Occipital lobe (tissue), 2 donors: Measurements from ENCODE around the gene SLMAP. TPM values are rescaled to one million over a fixed set of nuclear protein-coding genes. Genes with fewer than 3 reads are reported as not detected.
"Not testable (repeated sequence)": the region's sequence is repeated elsewhere in the genome, so short reads cannot be mapped to it uniquely, and the experiment has no call there.

Experiments
- DNase-seq: peaks from one replicate; lab custom pipeline; 2025; lab: John Stamatoyannopoulos, UW
- total RNA-seq: library from RNA; depleted of rRNA; stranded (reverse); fragments of >200 nt; gene quantifications from one replicate; pipeline ENCODE4 v1.2.3, GENCODE V29; 2014

Gene SLMAP
- total RNA-seq, 1 donor from 2014 or later, result 64.4 TPM

DNA sequence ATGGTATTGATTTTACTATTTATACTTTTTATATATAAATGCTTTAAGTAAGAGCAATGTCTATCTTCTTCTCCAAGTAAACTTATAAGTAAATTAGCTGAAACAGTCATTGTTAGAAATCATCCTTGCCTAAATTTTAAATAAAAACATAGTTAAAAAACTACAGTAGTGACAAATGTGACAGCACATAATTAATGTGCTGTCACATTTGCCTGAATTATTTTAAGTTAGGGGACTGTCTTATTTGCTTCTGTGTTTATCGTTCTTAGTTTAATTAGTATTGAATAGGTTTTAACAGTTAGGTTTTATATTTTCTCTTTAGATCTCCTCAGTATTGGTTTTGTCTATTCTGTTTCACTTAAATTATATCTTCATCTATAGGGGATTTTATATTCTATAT, 36.1 kb downstream of the SLMAP start:
- no peak for DNase-seq

DNA sequence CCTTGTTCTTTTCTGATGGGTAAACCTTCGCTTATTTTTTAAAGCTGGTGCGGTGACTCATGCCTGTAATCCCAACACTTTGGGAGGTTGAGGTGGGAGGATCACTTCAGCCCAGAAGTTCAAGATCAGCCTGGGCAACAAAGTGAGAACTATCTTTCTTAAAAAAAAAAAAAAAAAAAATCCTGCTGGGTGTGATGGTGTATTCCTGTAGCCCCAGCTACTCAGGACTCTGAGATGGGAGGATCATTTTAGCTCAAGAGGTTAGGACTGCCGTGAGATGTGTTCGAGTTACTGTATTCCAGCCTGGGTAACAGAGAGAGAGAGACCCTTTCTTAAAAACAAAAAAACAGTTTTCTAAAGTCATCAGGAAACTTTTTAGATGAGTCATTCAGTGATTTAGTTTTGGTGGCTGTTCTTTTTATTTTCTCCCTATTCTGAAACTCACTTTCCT, 37.7 kb downstream of the SLMAP start:
- no peak for DNase-seq

DNA sequence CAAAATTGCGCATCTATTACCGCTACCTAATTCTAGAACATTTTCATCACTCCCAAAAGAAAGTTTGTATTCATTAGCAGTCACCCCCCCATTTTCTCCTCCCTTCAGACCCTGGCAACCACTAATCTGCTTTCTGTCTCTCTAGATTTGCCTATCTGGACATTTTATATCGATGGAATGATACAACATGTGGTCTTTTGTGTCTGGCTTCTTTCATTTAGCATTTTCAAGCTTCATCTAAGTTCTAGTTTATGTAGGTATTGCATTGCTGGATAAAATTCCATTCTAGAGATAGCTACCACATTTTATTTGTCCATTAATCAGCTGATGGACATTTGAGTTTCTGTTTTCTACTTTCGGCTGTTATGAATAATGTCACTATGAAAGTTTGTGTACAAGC, 38.4 kb downstream of the SLMAP start:
- no peak for DNase-seq

DNA sequence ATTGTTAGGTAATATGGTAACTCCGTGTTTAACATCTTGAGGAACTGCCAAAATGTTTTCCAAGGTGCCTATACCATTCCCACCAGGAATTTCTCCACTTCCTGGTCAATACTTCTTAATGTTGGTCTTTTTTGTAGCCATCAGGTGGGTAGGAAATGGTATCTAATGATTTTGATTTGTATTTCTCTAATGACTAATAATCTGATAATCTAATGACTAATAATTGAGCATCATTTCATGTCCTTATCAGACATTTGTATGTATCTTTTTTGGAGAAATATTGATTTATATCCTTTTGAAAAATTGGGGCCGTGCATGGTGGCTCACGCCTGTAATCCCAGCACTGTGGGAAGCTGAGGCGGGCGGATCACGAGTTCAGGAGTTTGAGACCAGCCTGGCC, 38.8 kb downstream of the SLMAP start:
- no peak for DNase-seq

DNA sequence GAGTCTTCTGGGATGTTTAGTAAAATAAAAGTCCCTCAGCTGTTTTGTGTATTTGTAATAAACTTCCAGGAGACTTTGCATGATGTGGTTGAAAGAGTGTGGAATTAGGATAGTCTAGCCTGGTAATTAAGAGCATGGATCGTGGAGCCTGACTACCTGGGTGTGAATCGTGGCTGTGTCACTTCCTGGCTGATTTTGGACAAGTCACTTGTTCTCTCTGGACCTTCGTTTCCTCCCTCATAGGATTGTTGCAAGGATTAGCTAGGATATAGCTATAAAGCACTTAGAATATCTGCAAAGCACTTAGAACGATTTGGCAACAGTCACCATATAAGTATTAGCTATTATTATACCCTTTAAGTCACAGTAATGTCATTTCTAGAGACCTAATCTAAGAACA, 40.2 kb downstream of the SLMAP start:
- no peak for DNase-seq

DNA sequence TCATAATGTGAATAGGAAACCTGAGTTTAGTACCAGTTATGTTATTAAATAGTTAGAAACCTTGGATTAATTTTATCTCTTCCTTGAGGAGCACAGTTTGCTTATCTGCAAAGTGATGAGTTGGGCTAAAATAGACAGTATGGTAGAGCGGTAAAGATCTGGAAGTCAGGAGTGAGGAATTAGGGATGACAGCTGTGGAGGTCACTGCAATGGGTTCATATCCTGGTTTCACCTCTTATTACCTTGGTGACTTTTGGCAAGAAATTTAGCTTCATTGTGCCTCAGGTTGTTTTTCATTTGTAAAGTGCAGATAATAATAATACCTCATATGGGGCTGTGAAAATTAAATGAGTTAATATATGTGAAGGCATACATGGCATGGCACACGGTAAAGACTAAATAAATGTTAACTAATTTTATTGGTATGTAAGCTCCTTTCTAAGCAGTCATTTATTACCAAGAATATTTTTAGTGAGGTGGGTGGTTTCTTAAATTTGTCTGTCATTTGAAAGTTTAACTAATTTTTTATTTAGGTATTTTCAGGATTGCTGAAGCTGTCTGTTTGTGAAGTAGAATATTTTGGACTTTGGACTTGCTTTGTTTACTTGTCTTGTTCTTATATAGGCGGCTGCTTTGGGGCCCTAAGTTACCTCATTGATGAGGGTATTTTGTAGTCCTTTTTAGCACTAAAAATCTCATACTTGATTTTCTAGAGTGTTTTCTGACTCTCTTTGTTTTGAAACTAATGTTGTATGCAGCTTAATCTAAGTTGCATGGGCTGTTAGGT, 41.8 kb downstream of the SLMAP start:
- no peak for DNase-seq

DNA sequence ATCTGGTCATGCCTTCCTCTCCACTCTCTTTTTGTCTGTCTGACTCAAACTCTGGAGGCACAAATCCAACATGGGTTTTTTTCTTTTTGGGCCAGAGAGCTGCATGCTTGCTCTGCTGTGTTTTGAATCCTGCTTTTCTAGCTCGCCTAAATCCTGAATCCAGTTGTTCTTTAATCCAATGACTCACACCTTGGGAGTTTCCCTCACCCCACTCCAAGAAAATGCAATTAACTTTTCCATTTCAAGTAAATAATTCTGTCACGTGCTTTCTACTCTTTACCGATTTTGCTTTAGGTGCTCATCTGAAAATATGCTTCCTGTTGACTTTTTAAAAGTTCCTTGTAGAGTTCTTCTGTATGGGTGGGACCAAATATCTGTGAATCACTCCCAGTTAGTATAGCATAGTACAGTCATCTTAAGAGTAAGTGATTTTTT, 47.6 kb downstream of the SLMAP start:
- DNase-seq, result no peak

DNA sequence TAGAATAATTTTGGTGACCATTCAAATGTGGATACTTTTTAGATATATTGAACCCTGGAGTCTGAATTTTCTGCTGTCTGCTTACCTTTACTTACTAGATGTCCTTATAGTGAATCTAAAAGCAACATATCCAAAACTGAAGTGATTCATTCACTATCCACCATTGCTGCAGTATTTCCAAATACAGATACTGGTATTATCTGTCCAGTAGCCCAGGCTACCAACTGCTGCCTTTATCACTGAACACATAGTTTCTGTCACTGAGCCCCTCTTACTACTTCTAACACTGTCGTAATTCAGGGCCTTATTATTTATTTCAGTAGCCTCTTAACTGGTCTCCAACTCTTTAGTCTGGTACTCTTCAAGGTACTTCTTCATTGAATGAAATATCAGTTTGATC, 49.2 kb downstream of the SLMAP start:
- no peak for DNase-seq

DNA sequence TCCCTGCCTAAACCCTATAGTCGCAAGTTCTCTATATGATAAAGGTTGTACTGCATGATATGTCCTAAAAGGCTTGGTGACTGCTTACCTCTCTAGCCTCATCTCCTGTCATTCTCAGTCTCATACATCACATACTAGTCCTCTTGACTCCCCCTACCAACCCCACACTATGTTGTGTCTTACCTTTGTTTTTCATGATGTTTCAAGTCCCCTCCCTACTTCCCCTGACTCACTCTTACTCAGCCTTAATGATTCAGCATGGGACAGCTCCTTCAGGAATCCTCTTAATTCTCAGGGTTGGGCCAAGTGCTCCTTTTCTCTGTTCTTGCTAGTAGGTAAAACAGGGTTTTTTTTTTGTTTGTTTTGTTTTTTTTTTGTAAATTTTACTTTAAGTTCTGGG, 49.6 kb downstream of the SLMAP start:
- no peak for DNase-seq

DNA sequence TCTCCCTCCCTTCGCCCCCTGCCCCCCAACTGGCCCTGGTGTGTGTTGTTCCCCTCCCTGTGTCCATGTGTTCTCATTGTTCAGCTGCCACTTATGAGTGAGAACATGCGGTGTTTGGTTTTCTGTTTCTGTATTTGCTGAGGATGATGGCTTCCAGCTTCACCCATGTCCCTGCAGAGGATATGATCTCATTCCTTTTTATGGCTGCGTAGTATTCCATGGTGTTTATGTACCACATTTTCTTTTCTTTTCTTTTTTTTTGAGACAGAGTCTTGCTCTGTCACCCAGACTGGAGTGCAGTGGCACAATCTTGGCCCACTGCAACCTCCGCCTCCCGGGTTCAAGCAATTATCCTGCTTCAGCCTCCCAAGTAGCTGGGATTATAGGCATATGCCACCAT, 50.1 kb downstream of the SLMAP start:
- DNase-seq, result not testable (repeated sequence)

DNA sequence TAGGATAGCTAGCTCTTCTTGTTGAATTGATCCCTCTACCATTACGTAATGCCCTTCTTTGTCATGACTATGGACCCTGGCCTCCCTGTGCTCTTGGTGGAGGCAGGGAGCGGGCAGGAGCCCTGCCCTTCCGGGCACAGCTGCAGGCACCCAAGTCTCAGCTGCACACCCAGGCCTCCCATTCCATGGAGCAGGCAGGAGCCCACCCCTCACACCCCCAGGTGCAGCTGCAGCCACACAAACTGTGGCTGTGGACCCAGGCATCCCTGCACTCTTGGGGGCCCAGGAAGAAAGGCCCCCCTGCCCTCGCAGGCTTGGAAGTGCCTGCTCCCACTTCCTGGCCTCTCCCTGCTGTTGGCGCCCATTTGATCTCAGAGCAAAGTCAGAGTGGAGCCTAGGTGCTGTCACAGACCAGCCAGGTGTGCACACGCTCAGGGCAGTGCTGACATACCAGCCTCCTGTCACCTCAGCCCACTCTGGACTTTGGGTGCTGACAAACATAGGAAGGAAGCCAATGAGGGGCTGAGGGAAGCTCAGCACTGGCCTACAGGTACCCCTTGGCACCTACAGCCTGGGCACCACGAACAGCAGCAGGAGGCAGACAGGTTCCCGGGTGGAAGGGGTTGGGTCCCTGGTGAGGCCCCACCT, 53.0 kb downstream of the SLMAP start:
- DNase-seq, result no peak

DNA sequence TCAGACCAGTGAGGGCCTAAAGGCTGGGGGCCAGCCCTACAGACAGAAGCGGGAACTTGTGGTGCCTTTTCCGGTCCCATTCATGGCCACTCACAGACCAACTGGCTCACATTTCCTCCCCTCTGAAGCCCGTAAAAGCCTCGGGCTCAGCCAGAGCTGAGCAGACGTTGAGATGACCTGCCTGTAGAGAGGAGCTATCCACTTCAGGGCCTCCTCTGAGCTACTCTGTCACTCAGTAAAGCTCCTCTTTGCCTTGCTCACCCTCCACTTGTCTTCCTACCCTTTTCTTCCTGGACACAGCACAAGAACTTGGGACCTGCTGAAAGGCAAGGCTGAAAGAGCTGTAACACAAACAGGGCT, 53.5 kb downstream of the SLMAP start:
- DNase-seq, result no peak

DNA sequence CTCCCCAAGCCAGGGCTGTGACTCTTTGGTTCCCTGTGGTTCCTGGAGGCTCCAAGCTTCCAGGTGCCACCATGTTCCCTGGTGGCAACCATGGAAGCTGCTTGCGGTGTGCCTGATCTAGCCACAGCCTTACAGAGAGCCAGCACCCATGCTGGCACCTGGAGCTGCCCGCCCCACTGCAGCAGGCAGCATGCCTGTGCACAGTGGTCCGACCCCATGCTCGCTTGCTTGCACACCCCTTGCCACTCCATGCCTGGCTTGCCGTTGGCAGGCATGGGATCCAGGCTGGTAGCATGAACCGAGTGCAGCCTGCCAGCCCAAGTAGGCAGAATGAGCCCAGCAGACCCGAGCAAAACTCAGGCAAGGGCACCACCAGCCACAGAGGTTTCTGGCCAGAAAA, 53.9 kb downstream of the SLMAP start:
- DNase-seq, result no peak

DNA sequence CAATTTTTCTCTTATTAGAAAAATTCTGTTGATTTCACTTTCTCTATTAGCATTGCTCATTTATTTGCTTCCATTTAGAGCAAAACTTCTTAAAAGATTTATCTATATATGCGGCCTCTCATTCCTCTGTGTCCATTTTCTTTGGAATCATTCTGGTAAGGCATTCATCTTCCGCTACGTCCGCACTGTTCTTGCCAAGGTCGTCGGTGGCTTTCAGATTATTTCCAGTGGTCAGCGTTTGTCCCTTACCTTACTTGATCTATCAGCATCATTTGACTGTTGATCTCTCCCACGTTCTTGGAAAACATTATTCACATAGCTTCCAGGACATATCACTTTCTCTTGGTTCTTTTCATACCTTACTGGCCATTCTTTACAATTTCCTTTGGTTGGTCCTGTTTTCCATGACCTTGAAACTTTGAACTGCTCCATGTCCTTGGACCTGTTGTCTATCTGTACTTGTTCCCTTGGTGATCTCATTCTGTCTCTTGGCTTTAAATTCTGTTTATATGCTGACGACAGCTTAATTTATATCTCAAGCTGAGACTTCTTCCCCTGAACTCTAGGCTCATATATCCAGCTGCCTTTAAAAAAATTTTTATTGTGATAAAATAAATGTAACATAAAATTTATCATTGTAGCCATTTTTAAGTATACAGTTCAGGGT, 54.5 kb downstream of the SLMAP start:
- DNase-seq, result no peak

DNA sequence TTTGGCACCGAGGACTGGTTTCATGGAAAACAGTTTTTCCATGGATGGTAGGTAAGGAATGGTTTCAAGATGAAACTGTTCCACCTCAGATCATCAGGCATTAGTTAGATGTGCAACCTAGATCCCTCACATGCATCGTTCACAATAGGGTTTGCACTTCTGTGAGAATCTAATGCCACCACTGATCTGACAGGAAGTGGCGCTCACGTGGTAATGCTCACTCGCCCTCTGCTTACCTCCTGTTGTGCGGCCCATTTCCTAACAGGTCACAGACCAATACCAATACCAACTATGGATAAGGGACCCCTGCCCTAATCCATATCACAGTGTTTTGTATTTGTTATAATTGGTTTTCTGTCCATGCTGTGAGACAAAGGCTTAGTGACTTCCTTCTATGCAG, 58.9 kb downstream of the SLMAP start:
- DNase-seq, result no peak

DNA sequence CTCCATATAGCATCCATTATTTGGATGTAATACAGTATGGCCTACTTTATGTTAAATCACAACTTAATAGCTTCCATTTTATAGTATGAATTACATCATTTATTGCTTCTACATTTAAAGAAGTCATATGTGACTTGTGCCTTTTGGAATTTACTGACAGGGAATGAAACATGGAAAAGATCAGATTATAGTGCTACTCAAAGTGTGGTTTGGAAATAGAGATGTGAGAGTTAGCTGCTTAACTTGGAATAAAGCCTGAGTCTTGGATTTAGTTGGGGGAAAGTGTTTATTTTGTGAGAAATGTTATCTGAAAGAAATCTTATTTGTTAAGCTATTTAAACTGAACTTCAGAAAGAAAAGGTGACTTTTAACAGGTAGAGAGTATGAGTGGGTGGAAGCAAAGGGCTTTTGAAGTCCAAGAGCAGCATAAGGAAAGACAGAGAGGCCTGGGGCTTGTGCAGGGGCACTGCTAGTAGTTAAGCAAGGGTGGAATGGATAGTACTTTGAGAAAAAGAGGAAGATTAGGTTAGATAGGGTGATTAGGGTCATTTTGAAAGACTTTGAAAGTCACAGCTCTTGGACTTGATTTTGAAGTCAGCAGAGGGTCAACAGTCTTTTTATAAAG, 60.5 kb downstream of the SLMAP start:
- DNase-seq, result no peak

DNA sequence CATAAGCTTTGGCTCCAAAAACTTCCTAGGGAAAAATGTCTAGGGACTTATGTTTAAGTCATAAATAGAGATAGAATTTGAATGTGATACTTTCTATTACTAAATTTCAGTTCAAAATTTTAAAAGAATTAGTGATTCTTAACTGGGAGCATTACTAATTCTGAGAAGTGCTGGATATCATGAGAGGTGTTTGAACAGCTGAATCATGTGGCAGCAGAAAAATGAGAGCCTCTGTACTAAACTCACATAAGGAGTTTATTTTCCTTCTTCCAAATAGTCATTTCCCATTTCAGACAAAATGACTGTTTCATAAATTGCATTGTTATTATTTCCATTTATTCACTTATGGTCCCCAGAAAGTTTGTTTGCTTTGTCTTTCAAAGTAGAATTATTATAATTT, 62.7 kb downstream of the SLMAP start:
- DNase-seq, result no peak

DNA sequence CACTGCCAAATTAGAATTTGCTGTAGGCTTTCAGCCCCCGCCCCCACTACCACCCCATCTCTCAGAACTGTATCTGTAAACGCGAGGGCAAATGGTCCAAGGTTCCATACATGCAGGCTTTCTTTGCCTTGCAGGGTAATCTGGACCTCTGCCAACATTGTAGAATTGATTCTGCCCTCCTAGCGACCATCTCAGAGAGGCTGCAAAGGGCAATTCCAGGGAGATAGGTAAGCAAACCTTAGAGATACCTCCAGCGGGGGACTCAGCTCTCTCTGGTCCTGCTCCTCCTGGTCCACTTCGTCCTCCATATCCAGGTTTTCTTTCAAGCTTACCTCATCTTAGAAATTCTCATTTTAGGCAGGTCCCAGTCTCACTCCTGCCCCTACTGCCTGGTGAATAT, 64.4 kb downstream of the SLMAP start:
- DNase-seq, result no peak

DNA sequence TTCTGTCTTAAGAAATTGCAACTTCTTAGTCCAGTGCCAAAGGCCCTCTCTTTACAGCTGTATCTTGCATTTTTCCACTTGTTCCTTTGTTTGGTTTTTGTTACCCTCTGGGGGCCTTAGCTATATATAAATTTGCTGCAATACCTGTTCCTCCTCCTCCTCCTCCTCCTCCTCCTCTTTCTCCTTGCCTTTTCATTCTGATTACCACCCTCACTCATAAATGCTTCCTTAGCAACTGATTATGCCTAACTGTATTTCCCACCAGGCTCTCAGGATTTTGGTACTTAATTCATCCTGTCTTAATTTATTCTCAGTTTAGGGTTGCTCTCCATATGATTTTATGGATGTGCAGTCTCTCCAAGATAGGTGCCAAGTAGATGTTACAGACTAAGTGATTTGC, 65.7 kb downstream of the SLMAP start:
- DNase-seq, result no peak

DNA sequence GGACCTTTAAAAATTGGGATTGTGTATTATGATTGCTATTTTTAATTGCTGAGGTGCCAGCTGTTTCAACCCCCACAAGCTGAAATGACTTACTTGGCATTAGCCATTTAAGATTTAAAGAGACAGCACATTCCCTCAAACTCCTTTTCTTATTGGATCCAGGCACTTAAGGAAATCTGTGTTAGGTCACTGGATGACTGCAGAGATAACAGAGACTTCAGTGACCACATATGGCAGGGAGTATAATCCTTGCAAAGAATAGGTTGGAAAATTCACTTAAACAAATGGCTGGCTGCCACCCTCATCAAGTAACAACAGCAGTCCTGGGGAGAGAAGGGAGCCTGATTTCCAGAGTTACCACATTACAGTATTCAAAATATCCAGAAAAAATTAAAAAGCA, 66.6 kb downstream of the SLMAP start:
- DNase-seq, result no peak

DNA sequence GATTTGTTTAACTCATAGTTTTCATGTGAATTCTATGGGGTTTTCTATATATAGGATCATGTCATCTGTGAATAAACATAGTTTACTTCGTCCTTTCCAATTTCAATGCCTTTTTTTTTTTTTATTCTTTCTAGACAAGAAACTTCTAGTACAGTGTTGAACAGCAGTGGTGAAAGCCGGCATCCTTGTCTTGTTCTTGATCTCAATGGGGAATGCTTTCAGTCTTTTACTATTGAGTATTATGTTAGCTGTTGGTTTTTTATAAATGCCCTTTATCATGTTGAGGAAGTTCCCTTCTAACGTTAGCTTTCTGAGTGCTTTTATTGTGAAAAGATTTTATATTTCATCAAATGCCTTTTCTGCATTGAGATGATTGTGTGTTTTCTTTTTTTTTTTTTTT, 69.0 kb downstream of the SLMAP start:
- DNase-seq, result no peak

DNA sequence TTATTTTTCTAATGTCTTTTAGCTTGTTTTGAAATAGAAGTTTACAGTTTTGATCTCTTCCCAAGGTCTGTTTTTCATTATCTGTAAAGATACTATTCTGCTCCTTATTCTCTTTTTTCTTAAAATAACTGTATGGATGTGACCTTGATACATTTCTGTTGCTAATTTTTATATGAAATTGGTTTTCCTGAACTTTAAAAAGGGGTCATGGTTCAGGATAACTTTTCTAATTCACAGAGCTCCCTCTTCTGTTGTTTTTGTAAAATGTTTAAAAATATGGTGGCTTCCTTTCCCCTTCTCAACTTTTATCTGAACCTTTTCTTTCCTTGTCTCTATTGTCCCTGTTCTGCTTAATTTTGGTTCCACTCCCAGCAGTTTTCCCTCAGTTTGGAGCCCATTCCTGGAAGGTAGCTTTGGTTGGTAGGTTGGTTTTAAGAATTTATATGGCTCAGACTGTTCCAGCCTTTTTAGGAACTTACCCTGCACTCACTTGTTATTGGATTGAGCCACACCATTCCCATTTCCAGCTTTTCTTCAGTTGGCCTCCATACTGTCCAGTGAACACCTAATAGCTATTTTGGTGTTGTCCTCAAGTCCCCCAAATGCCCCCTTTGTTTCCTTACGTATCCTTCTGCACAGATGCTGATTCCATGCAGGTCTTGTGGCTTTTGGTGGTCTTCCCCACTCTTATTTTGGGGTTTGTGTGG, 70.3 kb downstream of the SLMAP start:
- DNase-seq, result no peak
